HepG2 (cell line): ENCODE results near the gene RAB38. TPM values are rescaled to one million over a fixed set of nuclear protein-coding genes. Genes with fewer than 3 reads are reported as not detected.

ENCODE experiments used
- ATAC-seq: fragments of 200-7000 bp; cut with Tn5 transposase; 3 replicates; pipeline ENCODE4 v1.9.1; 2020; ENCODE audit warnings: mild to moderate bottlenecking, moderate library complexity
- BruUV-seq: library from RNA; stranded (reverse); fragments of 400-500 nt; replicated peaks from 2 replicates; lab custom pipeline; 2021; lab: Mats Ljungman, UMichigan
- CTCF ChIA-PET: fragments of 300-600 bp; formaldehyde crosslinking; extraction: SDS; loops from one replicate; lab custom pipeline; 2021; ENCODE audit warnings: low total read pairs, inconsistent platforms, low intra/inter-chr PET ratio; lab: Yijun Ruan, JAX
- POLR2A ChIA-PET: fragments of 350-600 bp; sonication (Branson Sonifier 250); formaldehyde crosslinking; loops from one replicate; lab custom pipeline; 2020; ENCODE audit warnings: antibody characterized with exemption, inconsistent platforms; lab: Yijun Ruan, JAX
- DNase-seq: peaks from one replicate; pipeline ENCODE4 v3.0.0-alpha.2; 2015; ENCODE audit warnings: low spot score
- FAIRE-seq: peaks from 3 replicates; lab custom pipeline; 2011; peaks lifted over from hg19 to GRCh38; lab: Jason Lieb, UNC
- H2AFZ ChIP-seq: one replicate; pipeline ENCODE4 v1.6.1; 2011; ENCODE audit warnings: low read length, inconsistent platforms
- H3K27ac ChIP-seq: fragments of 300-600 bp; 3 replicates; pipeline ENCODE4 v1.8.0; 2011; ENCODE audit warnings: mixed run types, mild to moderate bottlenecking, mixed read lengths, low read length, inconsistent platforms; ENCODE audit not compliant: insufficient read depth; ENCODE audit errors: extremely low read length
- H3K27me3 ChIP-seq, 2 experiments: fragments of 200-600 bp in 1 of 2; 2 replicates in 1 of 2; 3 replicates in 1 of 2; pipeline versions ENCODE4 v1.6.0 to v1.8.0; 2011; ENCODE audit warnings: low read length in 2 of 2, mild to moderate bottlenecking in 2 of 2, moderate library complexity in 2 of 2, inconsistent platforms in 1 of 2; ENCODE audit not compliant: insufficient read depth in 2 of 2, control insufficient read depth in 1 of 2
- H3K36me3 ChIP-seq, 2 experiments: fragments of 200-600 bp in 1 of 2; replicated peaks in 1 of 2; 2 replicates in 1 of 2; 3 replicates in 1 of 2; pipeline versions ENCODE4 v1.5.1 to v1.8.0; 2011; ENCODE audit warnings: low read length in 2 of 2, inconsistent platforms in 1 of 2; ENCODE audit not compliant: insufficient read depth in 2 of 2, control insufficient read depth in 1 of 2
- H3K4me1 ChIP-seq: 2 replicates; pipeline ENCODE4 v1.5.1; 2012; ENCODE audit warnings: low read length, inconsistent platforms; ENCODE audit not compliant: insufficient read depth
- H3K4me2 ChIP-seq: 2 replicates; pipeline ENCODE4 v1.6.0; 2011; ENCODE audit warnings: low read depth, low read length, inconsistent platforms
- H3K4me3 ChIP-seq, 3 experiments: fragments of 200-600 bp in 1 of 3; sonication (generic), shearing (Covaris generic) in 1 of 3; replicated peaks in 1 of 3; 2 replicates each; pipeline ENCODE4 v1.5.1; 2011 to 2016; ENCODE audit warnings: low read length in 3 of 3, inconsistent platforms in 2 of 3, low read depth in 2 of 3, mild to moderate bottlenecking in 2 of 3, control low read depth in 1 of 3, mixed read lengths in 1 of 3; ENCODE audit not compliant: insufficient read depth in 1 of 3
- H3K79me2 ChIP-seq: one replicate; pipeline ENCODE4 v1.6.1; 2011; ENCODE audit warnings: low read length, inconsistent platforms; ENCODE audit not compliant: insufficient read depth
- H3K9ac ChIP-seq: 2 replicates; pipeline ENCODE4 v1.6.0; 2011; ENCODE audit warnings: mild to moderate bottlenecking, low read depth, low read length, inconsistent platforms; ENCODE audit not compliant: insufficient read depth
- H3K9me3 ChIP-seq: 2 replicates; pipeline ENCODE4 v1.5.1; 2012; ENCODE audit warnings: mild to moderate bottlenecking, low read length
- H4K20me1 ChIP-seq: 2 replicates; pipeline ENCODE4 v1.6.0; 2011; ENCODE audit warnings: inconsistent platforms, mild to moderate bottlenecking, low read length, moderate library complexity; ENCODE audit not compliant: insufficient read depth
- CERS6 ChIP-seq: sonication (generic); formaldehyde crosslinking; IDR thresholded peaks from 2 replicates; pipeline ENCODE4 v1.5.0; 2020; ENCODE audit warnings: missing genetic modification reagents
- FOXA3 ChIP-seq: IDR thresholded peaks from 2 replicates; pipeline ENCODE4 v1.6.1; 2016; ENCODE audit warnings: missing genetic modification reagents, missing compliant biosample characterization
- HCFC1 ChIP-seq: fragments of 150-350 bp; IDR thresholded peaks from 2 replicates; pipeline ENCODE4 v1.6.1; 2014; ENCODE audit warnings: low read depth, low read length
- ISX ChIP-seq: sonication (generic); formaldehyde crosslinking; conservative IDR thresholded peaks from 2 replicates; pipeline ENCODE4 v1.5.0; 2020; ENCODE audit warnings: missing genetic modification reagents
- MZF1 ChIP-seq: sonication (generic); formaldehyde crosslinking; IDR thresholded peaks from 2 replicates; pipeline ENCODE4 v1.8.1; 2023; ENCODE audit warnings: mild to moderate bottlenecking, missing genetic modification reagents, borderline replicate concordance
- RBFOX2 ChIP-seq: fragments of 200-400 bp; formaldehyde crosslinking; IDR thresholded peaks from 2 replicates; pipeline ENCODE4 v1.6.1; 2017; ENCODE audit warnings: low read depth, mild to moderate bottlenecking, low read length
- TMF1 ChIP-seq: sonication (generic); formaldehyde crosslinking; IDR thresholded peaks from 2 replicates; pipeline ENCODE4 v1.8.1; 2022; ENCODE audit warnings: low read depth, missing genetic modification reagents
- ZNF44 ChIP-seq: sonication (generic); formaldehyde crosslinking; IDR thresholded peaks from 2 replicates; pipeline ENCODE4 v1.5.1; 2020; ENCODE audit warnings: mild to moderate bottlenecking, missing genetic modification reagents
- ZNF512B ChIP-seq: sonication (generic); formaldehyde crosslinking; IDR thresholded peaks from 2 replicates; pipeline ENCODE4 v1.5.1; 2020; ENCODE audit warnings: missing genetic modification reagents, mild to moderate bottlenecking, borderline replicate concordance
- ZNF780A ChIP-seq: sonication (generic); formaldehyde crosslinking; IDR thresholded peaks from 2 replicates; pipeline ENCODE4 v1.8.0; 2022; ENCODE audit warnings: mild to moderate bottlenecking, missing genetic modification reagents, moderate library complexity
- WGBS: methylation state at CpG from one replicate; pipeline ENCODE4 v1.1.6; 2017; ENCODE audit warnings: low lambda C conversion rate; 5-methylcytosine and 5-hydroxymethylcytosine counted together
- in situ Hi-C: cut with HindIII; loops from 2 replicates; pipeline ENCODE4 v1.10.0; 2017; ENCODE audit warnings: low pct_unique_long_range_greater_than_20kb; ENCODE audit not compliant: extremely low pct_ligation_motif_present
- intact Hi-C: fragments of 100-400 bp; cut with micrococcal nuclease; formaldehyde crosslinking; loops from one replicate; pipeline ENCODE4 v1.10.0; 2022; ENCODE audit not compliant: unreplicated experiment
- polyA plus RNA-seq, 8 experiments: library from polyadenylated mRNA; depleted of rRNA in 3 of 8; stranded (reverse) in 7 of 8; unstranded in 1 of 8; fragments of >200 nt; fragmentation: Illumina TruSeq in 4 of 8; extraction: Trizol in 4 of 8; gene quantifications; 2 replicates each; pipeline versions ENCODE4 v1.2.1 to v1.2.3, GENCODE V29; 2011 to 2016; ENCODE audit warnings: low read depth in 4 of 8, missing spikeins in 1 of 8, mixed read lengths in 1 of 8; ENCODE audit not compliant: insufficient read depth in 1 of 8
- total RNA-seq, 5 experiments: library from RNA; depleted of rRNA; stranded (reverse); fragments of >200 nt; fragmentation: Illumina TruSeq; extraction: Trizol; gene quantifications; 2 replicates each; pipeline ENCODE4 v1.2.3, GENCODE V29; 2016; ENCODE audit warnings: low read depth in 1 of 5

The RAB38 gene
- total and polyA plus RNA-seq, 2 of the 13 experiments (the other 11 are each of a cell fraction or from before 2014, with no cell fraction given), result 0.13 to 0.30 TPM

GRCh38 chr11:88188251-88188931 lies 13.1 kb upstream of the RAB38 start:
- H3K9ac ChIP-seq, result no peak overlapping the region
- no peak overlapping the region for H3K4me3 ChIP-seq
- H3K27me3 ChIP-seq, result no peaks in the 10 kb centered on the region
- FAIRE-seq (no peak), DNase-seq (no peak), ATAC-seq (no peak)
- no peak overlapping the region for H2AFZ ChIP-seq
- H3K27ac ChIP-seq, result no peak overlapping the region
- WGBS, result 0% methylated on average over 3 of the region's 3 CpGs
- no peaks in the 10 kb centered on the region for H3K79me2 ChIP-seq
- H3K4me2 ChIP-seq, result no peak overlapping the region
- H3K9me3 ChIP-seq, result no peaks in the 10 kb centered on the region
- ChIA-PET CTCF (no interaction called here), POLR2A (no interaction called here)
- BruUV-seq, result no TSS peak
- H4K20me1 ChIP-seq, result no peaks in the 10 kb centered on the region
- in situ Hi-C loops, result no loop called here
- intact Hi-C loops, result no loop called here
- H3K4me1 ChIP-seq, result no peaks in the 10 kb centered on the region
- TF ChIP-seq CERS6 (no peak), HCFC1 (no peak), MZF1 (CRISPR knock-in tag) (no peak), ZNF44 (CRISPR knock-in tag) (no peak), ISX (no peak), RBFOX2 (no peak), ZNF512B (CRISPR knock-in tag) (no peak), ZNF780A (CRISPR knock-in tag) (no peak), TMF1 (CRISPR knock-in tag) (no peak), FOXA3 (CRISPR knock-in tag) (no peak)
- H3K36me3 ChIP-seq, result no peaks in the 10 kb centered on the region
